GM19463 (cell line): ENCODE data around the gene HS3ST5.
"Not testable (repeated sequence)": the region's sequence is repeated elsewhere in the genome, so short reads cannot be mapped to it uniquely, and the experiment has no call there.

Source experiments
- ATAC-seq: cut with Tn5 transposase; IDR thresholded peaks from one replicate; pipeline ENCODE4 v1.9.1; 2021; ENCODE audit warnings: mild to moderate bottlenecking, moderate library complexity; ENCODE audit not compliant: unreplicated experiment

Gene HS3ST5

GRCh38 chr6:114055763-114056162 lies 287.1 kb downstream of the HS3ST5 start:
- ATAC-seq = no peak

GRCh38 chr6:114055349-114055748 lies 287.5 kb downstream of the HS3ST5 start:
- ATAC-seq = no peak

- no peak for ATAC-seq
Measured at GRCh38 chr6:114053791-114054190, 289.0 kb downstream of the HS3ST5 start.

GRCh38 chr6:114052141-114052540 lies 290.7 kb downstream of the HS3ST5 start:
- no peak for ATAC-seq

GRCh38 chr6:114051031-114051430 lies 291.8 kb downstream of the HS3ST5 start:
- no peak for ATAC-seq

GRCh38 chr6:114049367-114049966 lies 293.4 kb downstream of the HS3ST5 start:
- no peak for ATAC-seq

- ATAC-seq = not testable (repeated sequence)
Measured at GRCh38 chr6:114044566-114044965, 298.3 kb downstream of the HS3ST5 start.

GRCh38 chr6:114042267-114043016 lies 300.4 kb downstream of the HS3ST5 start:
- ATAC-seq = no peak

- no peak for ATAC-seq
Measured at GRCh38 chr6:114040871-114041270, 302.0 kb downstream of the HS3ST5 start.

- ATAC-seq = no peak
Measured at GRCh38 chr6:114039841-114040240, 303.0 kb downstream of the HS3ST5 start.

GRCh38 chr6:114033606-114034005 lies 309.2 kb downstream of the HS3ST5 start:
- no peak for ATAC-seq

- no peak for ATAC-seq
Measured at GRCh38 chr6:114032721-114033120, 310.1 kb downstream of the HS3ST5 start.

GRCh38 chr6:114030767-114031166 lies 312.1 kb downstream of the HS3ST5 start:
- no peak for ATAC-seq

- ATAC-seq = no peak
Measured at GRCh38 chr6:114024746-114025145, 318.1 kb downstream of the HS3ST5 start.

GRCh38 chr6:114020196-114020595 lies 322.6 kb downstream of the HS3ST5 start:
- no peak for ATAC-seq

GRCh38 chr6:114017146-114017545 lies 325.7 kb downstream of the HS3ST5 start:
- ATAC-seq = not testable (repeated sequence)

- not testable (repeated sequence) for ATAC-seq
Measured at GRCh38 chr6:114014106-114014505, 328.7 kb downstream of the HS3ST5 start.

- ATAC-seq = not testable (repeated sequence)
Measured at GRCh38 chr6:114011486-114011885, 331.3 kb downstream of the HS3ST5 start.

GRCh38 chr6:114010540-114010939 lies 332.3 kb downstream of the HS3ST5 start:
- no peak for ATAC-seq

- no peak for ATAC-seq
Measured at GRCh38 chr6:114009192-114009591, 333.6 kb downstream of the HS3ST5 start.

GRCh38 chr6:114008331-114008730 lies 334.5 kb downstream of the HS3ST5 start:
- ATAC-seq = no peak

- peak; percentile 58 for ATAC-seq
Measured at GRCh38 chr6:114007516-114007915, 335.3 kb downstream of the HS3ST5 start.
